Kidney (tissue), 14 donors: ENCODE results near the gene ERCC1. TPM values are rescaled to one million over a fixed set of nuclear protein-coding genes. Genes with fewer than 3 reads are reported as not detected.
A peak's percentile ranks its signal among the peaks of the same experiment; 100 is the strongest.

Experiments used
- DNase-seq, 5 donors: peaks; one replicate each; pipeline ENCODE4 v3.0.0-alpha.2; 2013 to 2020
- FAIRE-seq: peaks from 2 replicates; lab custom pipeline; 2012; peaks lifted over from hg19 to GRCh38; lab: Jason Lieb, UNC
- H3K27ac ChIP-seq, 2 donors: one replicate each; pipeline ENCODE4 v1.7.0; 2013; ENCODE audit warnings: low read depth in 2 of 2, low read length in 2 of 2, inconsistent platforms in 1 of 2
- H3K27me3 ChIP-seq: one replicate; pipeline ENCODE4 v1.7.1; 2013; ENCODE audit warnings: low read length, inconsistent platforms; ENCODE audit not compliant: control insufficient read depth, insufficient read depth
- H3K36me3 ChIP-seq, 3 donors: one replicate each; pipeline versions ENCODE4 v1.7.0 to v1.7.1; 2013; ENCODE audit warnings: low read length in 3 of 3, control low read depth in 1 of 3, inconsistent platforms in 1 of 3; ENCODE audit not compliant: insufficient read depth in 3 of 3, control insufficient read depth in 2 of 3
- H3K4me1 ChIP-seq, 3 donors: one replicate each; pipeline versions ENCODE4 v1.7.0 to v1.7.1; 2013; ENCODE audit warnings: low read length in 3 of 3, inconsistent platforms in 1 of 3, low read depth in 1 of 3; ENCODE audit not compliant: control insufficient read depth in 2 of 3, insufficient read depth in 2 of 3
- H3K4me3 ChIP-seq, 3 donors: one replicate each; pipeline versions ENCODE4 v1.7.0 to v1.8.1; 2013; ENCODE audit warnings: low read length in 3 of 3, control low read depth in 1 of 3, inconsistent platforms in 1 of 3
- H3K9ac ChIP-seq, 3 donors: one replicate each; pipeline versions ENCODE4 v1.7.0 to v1.7.1; 2013; ENCODE audit warnings: low read length in 3 of 3, control low read depth in 1 of 3, inconsistent platforms in 1 of 3
- H3K9me3 ChIP-seq, 3 donors: one replicate each; pipeline versions ENCODE4 v1.7.0 to v1.7.1; 2013; ENCODE audit warnings: low read length in 3 of 3, control low read depth in 1 of 3, inconsistent platforms in 1 of 3; ENCODE audit not compliant: control insufficient read depth in 2 of 3, insufficient read depth in 1 of 3
- CTCF ChIP-seq: IDR thresholded peaks from 3 replicates; pipeline ENCODE4 v1.5.1; 2012; ENCODE audit warnings: mild to moderate bottlenecking, moderate library complexity, borderline replicate concordance; ENCODE audit not compliant: insufficient read depth; ENCODE audit errors: extremely low read depth
- intact Hi-C: fragments of 100-400 bp; cut with DNase I; formaldehyde crosslinking; loops from one replicate; pipeline ENCODE4 v1.11.1; 2022
- polyA plus RNA-seq: library from polyadenylated mRNA; stranded (reverse); fragments of 350-450 nt; fragmentation: Illumina TruSeq; extraction: RNeasy Lipid Tissue Mini Kit (QIAGEN cat#74804); gene quantifications from one replicate; pipeline ENCODE4 v1.2.3, GENCODE V29; 2014; ENCODE audit warnings: low read depth, low replicate concordance; ENCODE audit not compliant: insufficient read depth
- total RNA-seq: library from RNA; stranded (reverse); fragmentation: NEBNext Ultra II Directional; extraction: Animal tissue kit (Norgen Biotek cat#: 25700); gene quantifications from one replicate; pipeline ENCODE4 v1.2.1, GENCODE V29; 2021
- donor health status: control.
- donor health status: control.
- donor health status: control.
- donor health status: control.
- donor health status: control.
- donor health status: DM: yes; HTN: yes; CAD: no.
- donor health status: Normal renal cell carcinoma (clear cell type).

ERCC1 gene
- total and polyA plus RNA-seq, 2 donors from 2014 or later = 60.8 to 107 TPM

- Histone ChIP-seq H3K27ac (no peak overlapping the region), H3K9ac (no peak overlapping the region), H3K4me1 (peaks cover 0 to 12% (median 5%) of the 10 kb centered on the region in 3 donors), H3K4me3 (no peak overlapping the region), H3K9me3 (no peaks in the 10 kb centered on the region), H3K27me3 (no peaks in the 10 kb centered on the region), H3K36me3 (no peaks in the 10 kb centered on the region)
- FAIRE-seq (no peak), DNase-seq (peak in 1 of 5 donors; percentile 48)
- intact Hi-C loops = no loop called here
- peak; percentile 17 for TF ChIP-seq CTCF
These were observed 22.6 kb upstream of the ERCC1 start for GRCh38 chr19:45446295-45446694.

- no peak for FAIRE-seq
- no peak overlapping the region for H3K4me3 ChIP-seq
- intact Hi-C loops = no loop called here
- H3K9ac ChIP-seq = no peak overlapping the region
- no peak for DNase-seq
- no peaks in the 10 kb centered on the region for H3K36me3 ChIP-seq
- no peak for TF ChIP-seq CTCF
- peaks cover 0 to 10% (median 5%) of the 10 kb centered on the region in 3 donors for H3K4me1 ChIP-seq
- no peaks in the 10 kb centered on the region for H3K9me3 ChIP-seq
- no peaks in the 10 kb centered on the region for H3K27me3 ChIP-seq
- no peak overlapping the region for H3K27ac ChIP-seq
These were observed 21.4 kb upstream of the ERCC1 start for GRCh38 chr19:45445139-45445538.

GRCh38 chr19:45444318-45445041 is 20.8 kb upstream of the ERCC1 start:
- intact Hi-C loops = no loop called here
- FAIRE-seq (no peak), DNase-seq (peak; percentile 93 to 97 (median 94))
- peak overlapping the region in 2 of 3 donors; percentile 10 to 73 for H3K9ac ChIP-seq
- peak overlapping the region; percentile 63 to 80 for H3K27ac ChIP-seq
- H3K4me3 ChIP-seq = peak overlapping the region; percentile 12 to 48 (median 28)
- H3K4me1 ChIP-seq = peaks cover 0 to 10% (median 5%) of the 10 kb centered on the region in 3 donors
- no peaks in the 10 kb centered on the region for H3K27me3 ChIP-seq
- no peak for TF ChIP-seq CTCF
- H3K9me3 ChIP-seq = no peaks in the 10 kb centered on the region
- no peaks in the 10 kb centered on the region for H3K36me3 ChIP-seq
